HUDEP-2 (cell line): ENCODE measurements around the gene TMEM200B.
"Not testable (repeated sequence)": the region's sequence is repeated elsewhere in the genome, so short reads cannot be mapped to it uniquely, and the experiment has no call there.

Experiments
- DNase-seq, 76 experiments: peaks; one replicate each; lab custom pipeline; 2025; ENCODE audit not compliant: unreplicated experiment in 76 of 76; lab: John Stamatoyannopoulos, UW

Gene TMEM200B

DNA sequence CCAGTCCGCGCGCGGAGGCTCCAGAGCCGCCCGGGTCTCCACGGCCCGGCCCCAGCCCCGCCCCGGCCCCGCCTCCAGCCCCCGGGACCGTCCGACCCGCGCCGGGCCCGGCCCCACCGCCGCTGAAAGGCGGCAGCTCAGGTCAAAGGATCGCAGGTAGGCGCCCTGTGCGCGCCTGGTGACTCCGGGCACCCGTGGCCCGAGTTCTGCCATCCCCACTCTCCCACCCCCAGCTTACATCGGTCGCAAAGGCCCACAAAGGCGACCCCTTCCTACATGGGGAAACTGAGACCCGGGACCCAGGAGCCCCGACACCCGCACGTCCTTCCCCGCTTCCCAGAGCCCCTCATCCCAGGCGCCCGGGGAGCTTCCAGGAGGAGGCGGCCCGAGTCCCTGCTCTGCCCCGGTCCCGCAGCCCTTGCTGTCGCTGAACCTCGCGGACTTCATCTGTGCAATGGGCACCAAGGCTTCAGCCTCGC lies at the start of gene TMEM200B:
TSS of gene TMEM200B (minus strand) at position 17 of the 479 bp plus-strand sequence. CDS start 2,075 bp downstream, outside the sequence.
- no peak for DNase-seq

DNA sequence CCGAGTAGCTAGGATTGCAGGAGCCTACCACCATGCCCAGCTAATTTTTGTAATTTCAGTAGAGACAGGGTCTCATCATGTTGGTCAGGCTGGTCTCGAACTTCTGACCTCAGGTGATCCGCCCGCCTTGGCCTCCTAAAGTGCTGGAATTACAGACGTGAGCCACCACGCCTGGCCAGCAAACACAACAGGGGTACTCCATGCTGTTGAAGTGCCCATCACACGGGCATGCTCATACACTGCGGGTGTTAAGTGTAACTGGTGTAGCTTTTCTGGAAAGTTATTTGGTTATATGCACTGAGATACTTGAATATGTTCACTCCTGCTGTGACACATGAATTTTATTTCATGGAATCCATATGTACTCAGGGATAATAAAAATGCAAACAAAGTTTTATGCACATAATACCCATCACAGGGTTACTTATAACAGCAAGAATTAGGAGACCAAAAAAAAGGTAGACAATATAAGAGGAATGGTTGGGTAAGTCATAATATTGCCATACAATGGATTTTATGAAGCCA lies 48.8 kb upstream of the TMEM200B start:
- DNase-seq = no peak

DNA sequence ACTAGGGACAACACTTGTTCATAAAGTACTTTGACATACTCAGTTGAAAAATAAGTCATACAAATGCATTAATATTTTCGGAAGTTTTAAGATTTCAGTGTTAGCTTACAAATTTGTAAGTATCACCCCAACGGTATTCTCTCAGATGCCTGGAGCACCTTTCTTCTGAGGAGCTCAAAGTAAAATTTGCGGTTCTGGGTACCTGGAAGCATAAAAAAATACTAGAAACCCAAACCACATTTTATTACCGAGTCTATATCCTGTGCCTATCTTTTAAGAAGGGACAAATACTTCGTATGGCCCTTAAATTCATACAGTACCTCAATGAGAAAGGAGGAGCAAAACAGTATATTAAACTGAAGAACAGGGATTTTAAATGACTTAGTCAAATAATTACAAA lies 47.8 kb upstream of the TMEM200B start:
- no peak for DNase-seq

DNA sequence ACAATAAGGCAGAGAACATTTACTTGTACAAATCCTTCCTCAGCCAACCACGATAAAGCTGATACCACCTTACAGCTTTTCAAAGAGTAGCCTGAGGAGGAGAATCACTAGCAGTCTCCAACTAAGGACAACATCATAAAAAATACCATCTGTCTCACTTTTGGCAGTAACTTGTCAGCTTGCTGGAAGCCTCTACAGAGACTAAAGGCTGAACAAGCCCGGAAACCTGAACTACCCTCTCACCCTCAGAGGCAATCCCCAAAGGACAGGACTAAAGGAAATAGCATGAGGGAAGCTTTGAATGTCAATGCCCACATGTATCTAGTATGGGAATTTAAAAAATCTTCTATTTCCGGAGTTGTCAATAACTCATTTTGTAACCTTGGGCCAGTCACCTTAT lies 47.4 kb upstream of the TMEM200B start:
- no peak for DNase-seq

DNA sequence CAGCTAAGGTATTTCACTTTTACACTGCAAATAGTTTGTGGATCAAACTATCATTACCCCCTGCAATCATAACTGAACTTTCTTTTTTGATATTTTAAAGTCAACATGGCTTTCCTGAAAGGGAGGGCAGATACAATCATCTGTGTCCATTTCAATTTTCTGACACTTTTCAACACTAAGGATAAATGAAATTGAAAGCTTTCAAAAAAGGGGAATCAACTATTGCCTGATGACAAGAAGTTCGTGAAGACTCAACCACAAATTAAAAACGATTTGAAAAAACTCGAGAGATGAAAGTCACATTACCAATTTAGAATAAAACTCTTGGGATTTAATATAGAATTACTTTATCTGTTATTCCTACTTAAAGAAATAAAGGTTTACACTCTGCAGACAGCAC lies 46.3 kb upstream of the TMEM200B start:
- DNase-seq = no peak

DNA sequence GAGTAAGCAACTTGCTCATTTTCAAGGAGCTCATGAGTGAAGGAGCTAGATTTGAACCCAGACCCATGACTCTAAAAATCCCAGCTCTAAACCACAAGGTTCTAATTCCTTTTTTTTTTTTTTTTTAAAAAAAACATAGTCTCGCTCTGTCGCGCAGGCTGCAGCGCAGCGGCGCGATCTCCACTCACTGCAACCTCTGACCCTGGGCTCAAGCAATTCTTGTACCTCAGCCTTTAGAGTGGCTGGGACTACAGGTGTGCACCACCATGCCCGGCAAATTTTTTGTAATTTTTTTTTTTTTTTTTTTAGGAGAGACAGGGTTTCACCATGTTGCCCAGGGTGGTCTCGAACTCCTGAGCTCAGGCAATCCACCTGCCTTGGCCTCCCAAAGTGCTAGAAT lies 44.2 kb upstream of the TMEM200B start:
- no peak for DNase-seq

DNA sequence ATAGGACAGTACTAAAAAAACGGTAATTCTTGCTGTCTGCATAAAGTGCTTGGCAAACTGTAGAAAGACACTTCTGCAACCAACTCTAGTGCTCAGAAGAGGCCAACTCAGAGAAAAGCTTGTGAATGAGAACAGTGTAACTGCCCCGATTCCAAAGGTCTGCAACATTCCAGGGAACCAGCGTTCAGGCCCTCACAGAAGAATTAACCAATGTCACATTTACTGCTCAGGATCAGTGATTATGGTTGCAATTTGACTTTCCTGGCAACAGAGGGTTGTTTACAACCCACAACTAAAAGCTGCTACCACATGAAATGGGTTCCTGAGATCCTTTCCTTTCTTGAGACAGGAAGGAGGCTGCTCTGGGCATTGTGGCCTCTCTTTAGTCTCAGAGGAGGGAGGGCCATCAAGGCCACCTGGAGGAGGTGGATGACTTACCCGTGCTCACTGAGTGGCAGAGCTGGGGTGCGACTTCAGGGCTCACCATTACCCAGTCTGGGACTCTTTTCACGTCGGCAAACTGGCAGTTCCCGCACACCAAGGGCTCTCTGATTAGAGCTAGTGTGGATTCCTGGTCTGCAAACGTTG lies 42.7 kb upstream of the TMEM200B start:
- no peak for DNase-seq

DNA sequence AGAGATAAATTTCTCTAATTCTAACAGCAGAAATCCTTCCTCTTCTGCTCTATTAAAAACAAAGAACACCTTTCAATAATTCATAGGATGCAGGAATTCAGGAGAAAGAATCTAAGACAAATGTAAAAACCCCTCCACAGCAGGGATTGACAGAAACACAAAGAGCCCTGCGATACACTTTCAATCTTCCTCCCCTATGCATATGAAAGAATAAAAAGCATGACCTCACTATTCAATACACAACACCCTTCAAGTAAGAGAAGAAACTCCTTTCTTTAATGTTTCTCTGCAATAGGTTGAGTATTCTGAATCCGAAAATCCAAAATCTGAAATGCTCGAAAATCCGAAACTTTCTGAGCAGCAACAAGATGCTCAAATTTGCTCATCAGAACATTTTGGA lies 40.9 kb upstream of the TMEM200B start:
- DNase-seq = no peak

DNA sequence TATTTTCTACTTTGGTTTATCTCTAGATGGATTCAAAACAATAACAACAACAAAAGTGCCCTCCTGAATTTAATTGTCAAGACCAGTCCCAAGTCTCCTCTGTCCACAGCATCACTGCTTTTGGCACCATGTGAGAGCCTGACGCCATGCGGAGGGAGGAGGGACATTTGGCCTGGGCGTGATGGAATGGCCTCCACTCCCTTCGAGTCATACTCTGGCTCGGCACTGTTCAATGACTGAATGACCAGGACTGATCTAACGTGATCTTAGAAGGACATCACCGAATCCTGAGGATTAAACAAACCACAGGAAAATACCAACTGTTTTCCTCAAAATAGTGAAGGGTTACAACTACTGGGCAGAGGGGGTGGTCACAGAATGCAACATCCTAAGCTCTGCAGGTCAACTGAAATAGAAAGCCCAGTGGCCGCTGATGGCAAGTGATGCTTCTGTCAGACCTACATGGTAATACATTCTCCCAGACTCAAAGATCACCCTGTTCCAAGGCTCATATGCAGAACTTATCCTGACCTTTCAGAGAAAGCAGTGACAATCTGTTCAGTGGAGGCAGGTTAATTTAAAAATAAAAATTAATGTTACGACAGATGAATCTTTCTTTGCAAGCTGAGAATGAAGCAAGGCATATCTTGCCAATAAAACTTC lies 38.9 kb upstream of the TMEM200B start:
- DNase-seq = no peak

DNA sequence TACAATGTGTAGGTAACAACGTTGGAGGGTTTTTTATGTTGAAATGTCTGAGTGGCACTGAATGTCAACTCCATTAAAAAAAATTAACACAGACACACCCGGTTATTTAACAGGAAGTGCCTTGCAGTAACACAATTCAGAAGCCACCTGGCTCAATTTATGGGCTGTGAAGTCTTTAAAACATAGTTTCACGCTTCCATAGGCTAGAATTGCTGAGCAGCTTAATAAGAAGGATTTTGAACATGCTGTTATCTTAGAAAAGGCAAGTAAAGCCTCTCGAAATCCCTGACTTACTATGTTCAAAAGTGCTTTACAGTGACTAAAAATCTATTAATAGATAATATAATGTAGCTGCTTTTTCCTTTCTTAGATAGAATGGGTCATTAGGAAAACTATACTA lies 38.3 kb upstream of the TMEM200B start:
- no peak for DNase-seq

DNA sequence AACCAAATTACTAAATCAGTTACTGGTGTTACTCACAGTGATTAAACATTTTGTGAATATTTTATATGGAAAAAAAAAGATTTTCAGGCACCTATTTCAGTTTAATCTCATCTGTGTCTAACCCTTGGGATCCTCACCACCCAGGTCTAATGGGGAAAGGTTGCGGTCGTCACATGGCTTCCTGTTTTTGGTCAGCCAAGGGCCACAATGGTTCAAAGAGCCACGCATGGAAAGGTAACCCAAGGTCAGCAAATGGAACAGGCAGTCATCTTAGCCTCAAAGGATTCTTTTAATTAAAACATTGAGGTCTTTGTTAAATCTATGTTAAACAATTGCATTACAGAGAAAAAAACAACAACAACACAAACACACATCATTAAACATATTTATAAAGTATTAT lies 36.1 kb upstream of the TMEM200B start:
- no peak for DNase-seq

DNA sequence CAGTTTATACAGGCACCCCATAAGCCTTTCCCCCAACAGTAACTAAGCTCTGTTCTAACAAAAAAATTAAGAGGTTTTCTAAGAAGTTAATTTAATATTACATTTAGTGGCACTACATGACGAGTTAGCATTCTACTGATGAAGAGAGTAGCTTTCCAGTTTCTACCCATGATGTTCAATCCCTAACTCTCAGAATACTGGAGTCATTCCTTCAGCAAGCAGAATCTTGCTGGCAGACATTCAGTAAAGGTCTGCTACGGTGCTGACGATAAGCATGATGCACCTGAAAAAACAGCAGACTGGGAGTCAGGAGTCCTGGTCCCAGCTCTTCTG lies 33.5 kb upstream of the TMEM200B start:
- DNase-seq = peak in 1 of 76 experiments; percentile 36

DNA sequence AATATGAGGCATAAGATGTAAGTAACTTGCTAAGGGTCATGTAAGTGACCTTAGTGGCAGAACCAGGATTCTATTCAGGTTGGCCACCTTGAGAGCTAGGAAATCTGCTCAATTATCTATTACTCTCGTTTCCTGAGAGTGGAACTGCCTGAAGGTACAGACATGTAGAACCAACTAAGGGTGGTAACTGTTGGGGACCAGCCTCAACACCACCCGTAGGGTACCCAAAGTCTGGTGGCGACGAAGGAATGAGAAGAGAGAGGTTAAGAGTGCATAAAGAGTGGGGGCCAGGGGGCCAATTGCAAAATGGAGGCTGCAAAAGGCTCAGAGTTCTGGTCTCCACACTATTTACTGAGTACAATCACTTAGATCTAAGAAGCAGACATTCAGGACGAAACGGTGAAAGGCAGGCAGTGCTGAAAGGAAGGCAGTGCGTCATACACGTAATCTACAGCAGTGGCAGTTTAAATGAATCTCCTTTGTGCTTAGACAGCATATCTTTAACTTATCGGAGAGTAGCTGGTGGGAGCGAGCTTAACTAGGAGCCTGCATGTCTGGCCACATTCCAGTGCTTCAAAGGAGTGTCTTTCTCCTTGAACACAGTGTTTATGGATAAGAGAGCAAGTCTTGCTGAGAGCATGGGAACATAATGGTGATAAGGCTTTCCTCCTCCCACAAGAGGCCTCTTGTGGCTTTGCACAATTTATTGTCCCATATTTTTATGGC lies 33.0 kb upstream of the TMEM200B start:
- DNase-seq = peak in 75 of 76 experiments; percentile 12 to 96 (median 75)

DNA sequence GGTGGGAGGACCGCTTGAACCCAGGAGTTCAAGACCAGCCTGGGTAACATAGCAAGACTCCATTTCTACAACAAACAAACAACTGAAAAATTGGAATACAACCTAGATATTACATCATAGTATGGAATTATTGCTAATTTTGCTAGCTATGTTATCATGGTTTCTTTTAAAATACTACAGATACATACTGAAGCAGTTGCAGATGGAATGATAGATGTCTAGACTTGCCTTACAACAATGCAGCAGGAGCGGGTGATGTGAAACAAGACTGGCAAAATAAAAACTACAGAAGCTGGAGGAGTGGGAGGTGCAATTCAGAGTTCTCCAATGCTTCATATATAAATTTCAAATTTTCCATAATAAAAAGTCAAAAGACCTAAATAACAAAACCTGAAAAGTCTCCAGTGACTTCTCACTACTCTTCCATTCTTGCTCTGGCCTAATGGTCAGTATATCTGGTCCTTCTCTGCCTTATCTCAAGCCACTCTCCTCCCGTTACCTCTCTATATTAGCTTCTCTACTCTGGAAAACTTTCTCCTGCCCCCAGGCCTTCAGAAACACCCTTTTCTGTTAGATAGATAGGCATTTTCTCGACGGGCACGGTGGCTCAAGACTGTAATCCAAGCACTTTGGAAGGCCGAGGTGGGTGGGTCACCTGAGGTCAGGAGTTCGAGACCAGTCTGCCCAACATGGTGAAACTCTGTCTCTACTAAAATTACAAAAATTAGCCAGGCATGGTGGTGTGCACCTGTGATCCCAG lies 28.5 kb upstream of the TMEM200B start:
- DNase-seq = no peak

DNA sequence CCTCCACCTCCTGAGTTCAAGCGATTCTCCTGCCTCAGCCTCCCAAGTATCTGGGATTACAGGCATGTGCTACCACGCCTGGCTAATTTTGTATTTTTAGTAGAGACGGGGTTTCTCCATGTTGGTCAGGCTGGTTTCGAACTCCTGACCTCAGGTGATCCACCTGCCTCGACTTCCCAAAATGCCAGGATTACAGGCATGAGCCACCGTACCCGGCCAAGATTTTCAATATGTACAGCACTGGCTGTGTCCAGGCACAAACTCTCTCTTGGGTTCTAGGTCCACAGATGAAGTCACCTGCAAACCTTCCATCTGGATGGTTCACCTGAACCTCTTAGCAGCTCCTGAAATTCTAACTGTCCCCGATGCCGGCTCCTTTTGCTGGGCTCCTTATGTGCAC lies 26.6 kb upstream of the TMEM200B start:
- DNase-seq = not testable (repeated sequence)

DNA sequence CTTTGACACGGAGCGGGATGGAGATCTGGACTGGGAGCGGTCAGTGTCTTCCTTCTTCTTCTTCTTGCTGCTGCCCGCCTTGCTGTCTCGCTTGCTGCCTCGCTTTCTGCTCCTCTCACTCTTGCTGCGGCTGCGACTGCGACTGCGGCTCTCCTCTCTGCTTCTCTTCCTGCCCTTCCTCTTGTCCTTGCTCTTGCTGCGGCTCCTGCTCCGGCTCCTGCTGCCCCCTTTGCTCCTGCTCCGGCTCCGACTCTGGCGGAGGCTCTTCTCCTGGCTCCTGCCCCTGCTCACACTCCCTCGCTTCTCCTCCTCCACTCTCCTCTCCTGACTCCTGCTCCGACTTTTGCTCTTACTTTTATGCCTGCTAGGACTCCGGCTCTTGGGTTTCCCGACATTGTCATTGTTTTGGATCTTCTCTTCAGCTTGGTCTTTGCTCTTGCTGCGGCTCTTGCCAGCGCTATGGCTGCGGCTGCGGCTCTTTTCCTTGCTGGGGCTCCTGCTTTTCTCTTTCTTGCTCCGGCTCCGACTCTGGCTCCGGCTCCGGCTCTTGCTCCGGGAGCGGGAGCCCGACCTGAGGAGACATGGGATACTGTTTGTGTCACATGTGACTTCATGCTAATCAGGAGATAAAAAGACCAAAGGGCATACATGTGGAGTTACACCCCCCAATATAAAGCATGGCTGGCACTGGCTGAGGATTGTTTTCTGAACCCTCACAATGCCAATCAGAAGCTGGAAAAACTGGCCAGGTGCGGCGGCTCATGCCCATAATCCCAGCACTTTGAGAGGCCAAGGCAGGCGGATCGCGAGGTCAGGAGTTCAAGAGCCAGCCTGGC lies 25.2 kb upstream of the TMEM200B start:
- DNase-seq = no peak

DNA sequence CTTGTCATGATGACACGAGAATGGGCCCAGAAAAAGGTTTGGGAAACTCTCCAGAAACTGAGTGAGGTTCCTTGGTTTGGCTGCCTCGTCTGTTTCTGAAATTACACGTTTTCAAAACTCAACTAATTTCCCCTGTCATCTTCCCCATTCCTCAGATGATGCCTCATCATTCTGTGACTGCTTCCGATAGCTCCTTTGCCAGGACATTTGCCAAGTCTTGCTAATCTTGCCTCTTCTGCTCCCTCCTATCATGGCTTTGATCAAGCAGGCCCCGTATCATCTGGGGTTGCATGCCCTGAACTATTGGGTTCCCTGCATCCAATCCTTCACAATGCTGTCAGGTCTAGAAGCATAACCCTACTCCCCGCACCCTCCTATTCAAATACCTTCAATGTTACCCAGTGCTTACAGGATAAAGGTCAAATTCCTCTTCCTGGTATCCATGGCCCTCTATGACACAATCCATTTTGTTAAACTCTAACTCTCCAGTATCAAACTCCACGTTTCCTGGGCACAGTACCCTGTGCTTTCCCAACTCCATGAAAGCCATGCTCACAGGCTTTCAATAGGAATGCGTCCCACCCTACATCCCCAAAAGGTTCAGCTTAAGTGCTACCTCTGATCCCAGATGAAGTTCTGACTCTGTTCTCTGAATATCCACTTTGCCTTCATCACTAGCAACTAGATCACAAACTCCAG lies 22.2 kb upstream of the TMEM200B start:
- DNase-seq = peak in 73 of 76 experiments; percentile 18 to 90 (median 67)

DNA sequence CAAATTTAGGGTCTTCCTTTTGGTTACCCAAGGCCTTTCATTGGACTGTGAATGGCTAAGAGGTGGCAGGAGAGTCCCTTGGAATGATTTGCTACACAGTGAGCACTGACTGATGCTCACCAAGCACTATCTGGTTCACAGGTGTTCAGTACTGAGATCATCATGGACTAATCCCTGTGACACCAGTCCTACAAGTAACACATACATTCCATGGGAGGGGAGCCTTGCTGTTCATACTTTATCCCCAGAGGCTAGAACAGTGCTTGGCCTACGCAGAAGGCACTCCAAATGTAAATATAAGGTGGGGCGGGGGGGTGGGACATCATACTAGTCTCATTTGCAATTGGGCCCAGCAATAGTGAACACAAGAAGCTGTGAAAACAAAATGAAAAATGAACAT lies 20.5 kb upstream of the TMEM200B start:
- no peak for DNase-seq

DNA sequence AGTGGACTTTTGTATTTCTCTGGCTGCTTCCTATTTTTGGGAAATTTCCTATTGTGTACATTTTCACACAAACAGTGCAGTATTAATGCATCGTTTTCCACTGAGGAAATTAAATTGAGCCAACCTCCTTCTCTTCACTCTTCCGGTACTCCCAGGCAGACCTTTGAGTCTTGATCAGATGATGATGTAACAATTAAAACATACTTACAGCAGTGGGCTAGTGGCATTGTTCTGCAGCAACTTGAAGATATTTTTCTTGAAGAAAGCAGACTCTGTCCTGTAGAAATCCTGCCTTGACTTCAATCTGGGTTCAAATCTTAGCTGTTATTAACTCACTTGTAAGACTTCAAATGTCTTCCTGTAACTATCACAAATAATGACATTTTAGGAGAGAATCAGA lies 19.0 kb upstream of the TMEM200B start:
- DNase-seq = no peak
